Measurements from ENCODE around the gene FOXP1.

- no peak for TF ChIP-seq POLR2A (IDR thresholded peaks at IDR 0.05; ENCODE audit: control extremely low read depth in 1 of 2, low read depth in 2 of 2, low read length in 2 of 2)
- TF ChIP-seq CTCF (IDR thresholded peaks at IDR 0.05; ENCODE audit: control extremely low read depth in 1 of 3, insufficient read depth in 1 of 3, low read depth in 1 of 3, low read length in 3 of 3), result no peak
- TF ChIP-seq ATF2 (IDR thresholded peaks at IDR 0.05; ENCODE audit: low read length), result no peak
Observed at GRCh38 chr3:71355037-71355436, 228.5 kb downstream of the FOXP1 start.

Data from H1 (cell line).